Epithelial cell of esophagus (primary cell): ENCODE data around the gene ESPL1.

Experiments
- DNase-seq: peaks from one replicate; pipeline ENCODE4 v3.0.0; 2010; ENCODE audit warnings: low read depth
- H3K4me3 ChIP-seq: 2 replicates; pipeline ENCODE4 v1.5.1; 2011; ENCODE audit warnings: mild to moderate bottlenecking, low read length, control low read depth
- TF ChIP-seq, protein P1 (sequence below): IDR thresholded peaks from 2 replicates; pipeline ENCODE4 v1.5.1; 2011; ENCODE audit warnings: low read depth, mild to moderate bottlenecking, low read length, control low read depth, inconsistent platforms; ENCODE audit not compliant: insufficient read depth; ENCODE audit errors: missing control alignments

Gene ESPL1

DNA sequence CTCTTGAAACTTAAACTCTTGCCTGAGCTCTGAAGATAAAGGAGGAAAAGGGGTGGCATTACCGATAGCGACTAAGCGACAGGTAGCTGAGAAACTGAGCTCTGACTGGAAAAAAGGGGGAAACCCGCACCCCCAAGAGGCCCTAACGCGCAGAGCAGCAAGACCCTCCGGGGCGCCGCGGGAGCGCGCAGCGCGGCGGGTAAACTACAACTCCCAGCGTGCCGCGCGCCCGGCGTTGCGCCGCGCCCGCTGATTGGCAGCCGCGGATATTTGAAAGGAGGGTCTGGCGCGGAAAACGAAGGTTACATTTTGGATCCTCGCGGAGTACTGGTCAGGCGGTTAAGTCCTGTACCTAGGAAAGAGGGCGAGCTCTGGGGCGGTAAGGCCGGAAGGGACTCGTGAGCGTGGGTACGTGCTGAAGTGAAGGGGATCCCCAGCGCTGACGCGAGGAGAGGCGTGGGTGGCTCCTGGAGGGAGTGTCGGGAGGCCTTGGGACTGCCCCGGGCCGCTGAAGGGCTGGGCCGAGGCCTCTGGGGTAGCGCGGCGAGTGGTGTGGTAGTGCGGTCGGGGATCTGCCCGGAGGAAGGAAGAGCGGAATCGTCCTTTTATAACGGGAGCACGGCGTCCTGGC is at the start of gene ESPL1:
ESPL1 (plus strand) TSS at position 301 of the 631 bp plus-strand sequence. CDS start 468 bp downstream, outside the sequence.
- TF ChIP-seq, protein P1, sequence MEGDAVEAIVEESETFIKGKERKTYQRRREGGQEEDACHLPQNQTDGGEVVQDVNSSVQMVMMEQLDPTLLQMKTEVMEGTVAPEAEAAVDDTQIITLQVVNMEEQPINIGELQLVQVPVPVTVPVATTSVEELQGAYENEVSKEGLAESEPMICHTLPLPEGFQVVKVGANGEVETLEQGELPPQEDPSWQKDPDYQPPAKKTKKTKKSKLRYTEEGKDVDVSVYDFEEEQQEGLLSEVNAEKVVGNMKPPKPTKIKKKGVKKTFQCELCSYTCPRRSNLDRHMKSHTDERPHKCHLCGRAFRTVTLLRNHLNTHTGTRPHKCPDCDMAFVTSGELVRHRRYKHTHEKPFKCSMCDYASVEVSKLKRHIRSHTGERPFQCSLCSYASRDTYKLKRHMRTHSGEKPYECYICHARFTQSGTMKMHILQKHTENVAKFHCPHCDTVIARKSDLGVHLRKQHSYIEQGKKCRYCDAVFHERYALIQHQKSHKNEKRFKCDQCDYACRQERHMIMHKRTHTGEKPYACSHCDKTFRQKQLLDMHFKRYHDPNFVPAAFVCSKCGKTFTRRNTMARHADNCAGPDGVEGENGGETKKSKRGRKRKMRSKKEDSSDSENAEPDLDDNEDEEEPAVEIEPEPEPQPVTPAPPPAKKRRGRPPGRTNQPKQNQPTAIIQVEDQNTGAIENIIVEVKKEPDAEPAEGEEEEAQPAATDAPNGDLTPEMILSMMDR = no peak
- H3K4me3 ChIP-seq = peak within 1 kb of the TSS; percentile 72
- peak; percentile 71 for DNase-seq

DNA sequence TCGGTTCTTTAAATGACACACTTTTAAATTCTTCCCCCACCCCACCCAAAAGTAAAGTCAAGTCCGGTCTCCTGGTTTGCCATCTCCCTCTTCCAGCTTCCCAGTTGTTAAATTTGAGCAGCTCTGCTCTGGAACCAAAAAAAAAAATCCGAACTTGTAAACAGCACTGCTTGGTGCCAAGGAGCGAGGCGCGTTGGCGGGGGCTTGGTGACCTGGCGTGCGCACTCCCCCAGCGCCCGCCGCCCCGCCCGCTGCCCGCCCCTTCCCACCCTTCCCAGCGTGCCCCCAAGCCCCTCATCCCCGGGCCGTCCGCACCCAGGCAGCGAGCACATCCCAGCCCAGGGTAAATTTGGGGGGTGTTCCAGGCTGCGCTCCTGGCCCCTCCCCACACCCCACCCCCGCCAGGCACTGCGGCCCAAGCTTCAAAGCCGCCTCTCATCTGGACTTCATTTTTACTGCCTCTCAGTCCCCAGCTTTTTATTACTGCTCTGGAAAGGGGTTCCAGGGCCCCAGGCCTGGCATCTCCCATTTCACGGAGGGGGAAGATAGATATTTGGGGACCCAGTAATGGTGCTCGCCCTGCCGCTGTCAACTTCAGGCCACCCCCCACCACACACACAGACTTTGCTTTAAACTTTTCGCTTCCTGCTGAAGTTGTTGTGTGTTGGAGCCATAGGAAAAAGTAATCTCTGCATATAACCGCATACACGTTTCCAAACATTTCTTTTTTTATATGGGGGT is 49.4 kb upstream of the ESPL1 start:
- peak overlapping the region; percentile 61 for H3K4me3 ChIP-seq
- DNase-seq = no peak
- TF ChIP-seq, protein P1 = no peak

DNA sequence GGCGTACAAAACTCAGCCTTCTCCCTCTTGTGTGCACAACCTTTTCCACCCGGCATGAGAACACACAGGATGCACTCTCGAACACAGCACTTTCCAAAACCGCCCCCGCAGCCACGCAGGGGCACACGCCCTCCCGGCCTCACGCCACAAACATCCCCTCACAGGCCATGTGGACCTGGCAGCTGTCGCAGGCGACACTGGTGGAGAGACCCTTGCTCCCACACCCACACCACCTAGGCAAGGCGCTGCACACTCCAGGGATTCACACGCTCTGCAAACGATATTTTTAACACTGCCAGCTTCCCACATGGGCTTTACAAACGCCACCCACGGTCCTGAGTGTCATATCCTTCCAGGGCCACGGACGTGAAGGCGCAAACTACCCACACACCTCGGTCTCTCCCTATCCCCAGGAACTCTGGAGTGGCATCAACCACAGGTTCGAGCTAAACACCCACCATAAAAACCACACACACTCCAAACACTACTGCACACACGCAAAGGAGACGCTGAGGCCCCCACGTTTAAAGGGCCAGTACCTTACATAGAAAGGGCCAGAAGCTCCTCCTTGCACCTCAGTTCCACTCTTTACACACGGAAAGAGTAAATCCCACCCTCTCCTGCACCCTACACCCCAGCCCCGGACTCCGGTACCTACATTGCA is 48.7 kb upstream of the ESPL1 start:
- peak; percentile 40 for DNase-seq
- peak overlapping the region; percentile 61 for H3K4me3 ChIP-seq

DNA sequence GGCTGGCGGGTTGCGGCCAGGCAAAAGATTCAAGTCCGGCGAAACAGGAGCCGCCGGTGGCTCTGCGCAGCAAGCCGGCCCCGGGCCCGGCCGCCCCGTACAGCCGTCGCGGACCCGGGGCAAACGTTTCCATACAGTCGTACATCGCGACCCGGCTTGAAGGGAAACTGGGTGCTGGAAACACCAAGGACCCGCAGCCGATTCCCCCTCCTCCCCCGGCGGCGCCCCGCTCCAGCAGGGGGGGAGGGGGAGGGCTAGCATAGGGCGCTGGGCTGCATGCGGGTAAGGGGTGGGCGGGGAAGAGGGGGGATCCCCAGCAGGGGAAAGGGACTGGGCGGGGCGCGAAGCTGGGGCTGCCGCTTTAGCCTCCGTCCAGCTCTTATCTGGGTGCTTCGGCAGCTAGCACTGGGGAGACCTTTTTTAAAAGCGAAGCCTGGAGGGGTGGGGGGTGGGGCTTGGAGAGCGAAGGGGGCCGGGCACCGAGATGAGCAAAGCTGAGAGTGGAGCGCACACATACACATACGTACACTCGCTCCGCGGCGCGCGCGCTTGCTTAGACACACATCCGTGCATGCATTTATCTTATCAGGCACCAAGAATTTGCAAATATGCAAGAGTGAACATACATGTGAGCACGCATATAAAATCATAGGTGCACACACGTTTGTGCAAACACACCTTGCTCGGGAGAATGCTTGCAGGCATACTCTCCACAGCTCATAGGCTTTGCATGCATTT is 48.0 kb upstream of the ESPL1 start:
- H3K4me3 ChIP-seq = peak overlapping the region; percentile 61
- TF ChIP-seq, protein P1 = no peak
- peak; percentile 77 for DNase-seq

More for the DNA sequence above, 48.7 kb upstream of the ESPL1 start:
- TF ChIP-seq, protein P1 = no peak

DNA sequence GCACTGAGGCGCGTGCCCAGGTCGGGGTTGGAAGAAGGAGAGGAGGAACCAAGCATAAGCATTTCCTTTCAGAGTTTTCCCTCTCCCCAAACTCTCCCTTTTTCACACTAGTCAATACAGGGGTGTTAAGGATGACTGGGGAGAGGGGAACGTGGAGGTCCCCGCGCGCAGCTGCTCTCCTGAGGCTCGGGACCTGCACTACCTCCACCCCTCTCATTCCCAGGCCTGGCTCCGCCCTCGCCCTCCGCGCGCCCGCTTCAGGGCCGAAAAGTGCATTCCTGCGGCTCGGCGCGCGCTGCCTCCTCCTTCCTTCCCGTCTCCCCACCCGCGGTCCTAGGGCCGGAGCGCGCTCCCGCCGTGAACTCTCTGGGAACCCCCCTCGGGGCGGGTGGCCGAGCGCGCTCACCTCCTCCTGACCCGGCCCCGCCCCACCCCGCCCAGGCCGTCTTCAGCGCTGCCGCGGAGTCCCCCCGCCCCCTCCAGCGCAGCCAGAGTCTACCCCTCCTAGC is 47.4 kb upstream of the ESPL1 start:
- peak overlapping the region; percentile 61 for H3K4me3 ChIP-seq
- peak; percentile 89 for DNase-seq
- TF ChIP-seq, protein P1 = no peak
